Gastroesophageal sphincter (tissue), 4 donors: ENCODE measurements around the gene DST. TPM values are rescaled to one million over a fixed set of nuclear protein-coding genes. Genes with fewer than 3 reads are reported as not detected.

Experiments
- ATAC-seq: fragments of 150-250 bp; one replicate; pipeline ENCODE4 v1.9.1; 2016; ENCODE audit warnings: mild to moderate bottlenecking, moderate library complexity
- H3K27ac ChIP-seq, 4 donors: fragments of 200-600 bp; sonication (generic) in 3 of 4; 1 replicate in 3 of 4; 2 replicates in 1 of 4; pipeline ENCODE4 v1.5.1; 2016 to 2019
- H3K27me3 ChIP-seq: fragments of 200-600 bp; sonication (generic); one replicate; pipeline ENCODE4 v1.5.1; 2019
- H3K36me3 ChIP-seq, 2 donors: fragments of 200-600 bp; sonication (generic); one replicate each; pipeline ENCODE4 v1.5.1; 2019; ENCODE audit warnings: control low read depth in 1 of 2
- H3K4me1 ChIP-seq, 3 donors: fragments of 200-600 bp; sonication (generic); 1 replicate in 2 of 3; 2 replicates in 1 of 3; pipeline ENCODE4 v1.5.1; 2016 to 2019; ENCODE audit warnings: control low read depth in 2 of 3
- H3K4me3 ChIP-seq, 2 donors: fragments of 200-600 bp; sonication (generic); one replicate each; pipeline ENCODE4 v1.5.1; 2019; ENCODE audit warnings: mild to moderate bottlenecking in 1 of 2, moderate library complexity in 1 of 2
- H3K9me3 ChIP-seq, 3 donors: fragments of 200-600 bp; sonication (generic); one replicate each; pipeline ENCODE4 v1.5.1; 2017 to 2019; ENCODE audit warnings: control low read depth in 2 of 3
- EP300 ChIP-seq: sonication (generic); formaldehyde crosslinking; IDR thresholded peaks from one replicate; pipeline ENCODE4 v1.6.1; 2017; ENCODE audit warnings: antibody characterized with exemption, mild to moderate bottlenecking
- POLR2A ChIP-seq, 2 donors: fragments of 450-650 bp; IDR thresholded peaks; one replicate each; pipeline ENCODE4 v1.6.1; 2017; ENCODE audit warnings: antibody characterized with exemption in 2 of 2, mild to moderate bottlenecking in 2 of 2, moderate library complexity in 1 of 2
- POLR2AphosphoS5 ChIP-seq: sonication (generic); formaldehyde crosslinking; IDR thresholded peaks from one replicate; pipeline ENCODE4 v1.6.1; 2017; ENCODE audit warnings: antibody characterized with exemption
- WGBS, 2 donors: methylation state at CpG; one replicate each; pipeline ENCODE4 v1.1.5; 2018; ENCODE audit warnings: low coverage in 1 of 2; 5-methylcytosine and 5-hydroxymethylcytosine counted together
- total RNA-seq, 4 donors: library from RNA; depleted of rRNA; stranded (reverse); fragments of >200 nt; gene quantifications; one replicate each; pipeline ENCODE4 v1.1.0, GENCODE V29; 2016
- TF ChIP-seq, protein P1 (sequence below), 4 experiments: fragments of 200-600 bp in 2 of 4; fragments of 450-650 bp in 2 of 4; sonication (generic) in 1 of 4; IDR thresholded peaks; one replicate each; pipeline ENCODE4 v1.5.1; 2017 to 2019; ENCODE audit warnings: antibody characterized with exemption in 4 of 4, mild to moderate bottlenecking in 2 of 4, moderate library complexity in 2 of 4

The DST gene
- total RNA-seq, 4 donors from 2014 or later: 442 to 716 (median 661) TPM

DNA sequence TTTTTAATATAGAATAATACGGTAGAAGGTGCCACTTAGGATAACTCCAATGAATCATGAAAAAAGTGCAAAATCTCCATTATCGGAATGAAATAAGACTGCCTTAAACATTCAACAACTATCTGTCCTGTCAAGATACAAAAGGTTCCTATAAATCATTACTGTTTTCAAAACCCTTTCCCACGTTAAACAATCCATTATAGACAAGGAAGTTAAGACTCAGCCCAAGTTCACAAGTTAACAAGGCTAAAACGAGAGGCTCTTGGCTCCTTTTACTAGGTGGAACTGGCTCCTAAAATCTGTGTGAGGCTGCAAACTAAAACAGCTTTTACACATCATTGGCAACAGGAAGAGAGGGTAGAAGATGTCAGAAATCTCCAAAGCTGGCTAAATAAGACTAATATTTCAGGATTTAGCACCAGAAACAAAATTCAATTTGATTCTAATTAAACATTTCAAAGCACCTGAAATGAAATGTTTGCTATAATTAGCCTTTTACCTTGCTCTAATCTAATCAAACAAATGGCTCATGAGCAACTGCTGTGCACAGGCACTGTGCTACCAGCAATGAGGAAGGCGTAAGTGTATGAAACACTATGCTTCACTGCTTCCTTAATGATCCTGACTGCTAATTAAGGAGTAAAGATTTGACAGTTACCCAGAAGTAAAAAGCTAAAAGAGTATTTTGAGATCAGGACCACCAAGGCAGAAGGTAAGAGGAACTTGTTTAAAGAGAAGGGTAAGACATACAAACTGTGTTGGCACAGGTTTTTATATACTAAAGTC is 109.7 kb downstream of the DST start:
- Histone ChIP-seq H3K27ac (peak overlapping the region; percentile 35 to 80 (median 64)), H3K4me3 (no peak overlapping the region), H3K9me3 (no peaks in the 10 kb centered on the region), H3K27me3 (no peaks in the 10 kb centered on the region), H3K36me3 (peaks cover 0 to 87% of the 10 kb centered on the region in 2 donors), H3K4me1 (peaks cover 21 to 100% (median 33%) of the 10 kb centered on the region in 3 donors)
- TF ChIP-seq EP300 (no peak), POLR2A (IDR thresholded peaks at IDR 0.05) (no peak)
- TF ChIP-seq, protein P1, sequence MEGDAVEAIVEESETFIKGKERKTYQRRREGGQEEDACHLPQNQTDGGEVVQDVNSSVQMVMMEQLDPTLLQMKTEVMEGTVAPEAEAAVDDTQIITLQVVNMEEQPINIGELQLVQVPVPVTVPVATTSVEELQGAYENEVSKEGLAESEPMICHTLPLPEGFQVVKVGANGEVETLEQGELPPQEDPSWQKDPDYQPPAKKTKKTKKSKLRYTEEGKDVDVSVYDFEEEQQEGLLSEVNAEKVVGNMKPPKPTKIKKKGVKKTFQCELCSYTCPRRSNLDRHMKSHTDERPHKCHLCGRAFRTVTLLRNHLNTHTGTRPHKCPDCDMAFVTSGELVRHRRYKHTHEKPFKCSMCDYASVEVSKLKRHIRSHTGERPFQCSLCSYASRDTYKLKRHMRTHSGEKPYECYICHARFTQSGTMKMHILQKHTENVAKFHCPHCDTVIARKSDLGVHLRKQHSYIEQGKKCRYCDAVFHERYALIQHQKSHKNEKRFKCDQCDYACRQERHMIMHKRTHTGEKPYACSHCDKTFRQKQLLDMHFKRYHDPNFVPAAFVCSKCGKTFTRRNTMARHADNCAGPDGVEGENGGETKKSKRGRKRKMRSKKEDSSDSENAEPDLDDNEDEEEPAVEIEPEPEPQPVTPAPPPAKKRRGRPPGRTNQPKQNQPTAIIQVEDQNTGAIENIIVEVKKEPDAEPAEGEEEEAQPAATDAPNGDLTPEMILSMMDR (IDR thresholded peaks at IDR 0.05): no peak
- WGBS, 2 donors: 45 to 50% methylated on average over 4 to 5 of the region's 5 CpGs
- no peak for ATAC-seq

DNA sequence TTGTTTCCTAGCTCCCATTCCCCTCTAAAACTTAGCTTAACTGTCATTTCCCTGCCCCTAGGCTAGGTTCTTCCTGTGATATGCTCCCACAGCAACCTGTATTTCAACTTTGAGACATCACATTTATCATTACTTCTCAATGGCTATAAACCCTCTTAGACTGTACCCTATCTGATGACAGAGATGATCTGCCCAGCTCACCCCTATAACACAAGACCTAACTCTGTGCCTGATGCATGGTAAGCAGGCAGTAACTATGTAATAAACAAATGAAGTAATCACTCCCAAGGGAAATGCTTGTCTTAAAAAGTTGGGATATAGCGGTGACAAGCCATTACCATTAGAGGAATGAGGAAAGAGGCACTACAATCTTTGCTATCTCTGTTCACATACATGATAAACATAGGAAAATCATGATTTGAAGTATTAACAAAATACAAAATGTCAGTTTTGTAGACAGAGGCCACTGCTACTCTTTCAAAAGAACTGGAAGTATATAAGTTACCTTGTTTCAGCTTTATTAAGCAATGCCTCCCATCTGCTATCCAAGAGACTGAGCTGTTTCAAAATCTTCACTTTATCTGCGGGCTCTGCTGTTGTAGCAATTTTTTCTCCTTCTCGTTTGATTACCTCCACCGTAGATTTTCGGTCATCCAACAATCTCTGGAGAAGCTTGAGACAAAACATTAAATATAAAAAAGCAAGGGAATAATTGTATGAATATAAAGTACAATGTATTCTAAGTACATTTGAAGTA is 110.7 kb downstream of the DST start:
- no peaks in the 10 kb centered on the region for H3K9me3 ChIP-seq
- WGBS, 2 donors: 77 to 91% methylated on average over 5 of the region's 5 CpGs
- ATAC-seq: no peak
- TF ChIP-seq, protein P1 (IDR thresholded peaks at IDR 0.05): no peak
- no peak for TF ChIP-seq EP300
- TF ChIP-seq POLR2AphosphoS5: no peak
- TF ChIP-seq POLR2A (IDR thresholded peaks at IDR 0.05): no peak
- H3K27me3 ChIP-seq: no peaks in the 10 kb centered on the region
- H3K36me3 ChIP-seq: peaks cover 0 to 97% of the 10 kb centered on the region in 2 donors
- H3K4me3 ChIP-seq: no peak overlapping the region
- peak overlapping the region; percentile 21 to 80 (median 66) for H3K27ac ChIP-seq
- H3K4me1 ChIP-seq: peaks cover 15 to 100% (median 27%) of the 10 kb centered on the region in 3 donors

DNA sequence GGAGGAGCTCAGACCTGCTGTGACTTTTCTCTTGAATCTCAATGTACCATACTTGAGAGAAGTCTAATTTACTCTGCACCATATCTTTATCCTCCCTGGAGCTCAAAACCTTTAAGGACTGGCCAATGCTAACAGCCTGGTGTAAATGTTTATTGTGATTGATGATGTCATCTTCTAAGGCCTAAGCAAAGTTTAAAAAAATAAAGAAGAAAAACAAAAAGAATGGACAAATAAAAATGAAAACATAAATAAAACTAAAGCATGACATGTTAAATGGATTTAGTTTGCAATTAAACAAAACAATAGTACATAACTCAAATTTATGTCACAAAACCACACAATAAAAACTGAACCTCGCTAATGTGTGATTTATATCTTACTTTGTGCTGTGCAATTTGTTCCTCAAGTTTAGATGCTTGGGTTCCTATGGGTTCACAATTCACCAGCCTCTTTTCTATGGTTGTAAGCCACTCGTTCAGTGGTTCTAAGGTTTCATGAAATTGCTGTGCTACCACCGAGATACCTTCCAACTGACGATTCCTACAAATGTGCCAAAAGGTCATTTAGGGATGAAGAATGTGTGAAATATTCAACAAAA is 113.0 kb downstream of the DST start:
- ATAC-seq: no peak
- H3K27me3 ChIP-seq: no peaks in the 10 kb centered on the region
- TF ChIP-seq POLR2AphosphoS5 (no peak), EP300 (no peak), POLR2A (IDR thresholded peaks at IDR 0.05) (no peak)
- TF ChIP-seq, protein P1 (IDR thresholded peaks at IDR 0.05): no peak
- peak overlapping the region; percentile 21 to 88 (median 78) for H3K27ac ChIP-seq
- peaks cover 0 to 91% of the 10 kb centered on the region in 2 donors for H3K36me3 ChIP-seq
- no peak overlapping the region for H3K4me3 ChIP-seq
- WGBS, 2 donors: 36 to 51% methylated on average over 4 of the region's 4 CpGs
- no peaks in the 10 kb centered on the region for H3K9me3 ChIP-seq
- peaks cover 17 to 100% (median 31%) of the 10 kb centered on the region in 3 donors for H3K4me1 ChIP-seq

DNA sequence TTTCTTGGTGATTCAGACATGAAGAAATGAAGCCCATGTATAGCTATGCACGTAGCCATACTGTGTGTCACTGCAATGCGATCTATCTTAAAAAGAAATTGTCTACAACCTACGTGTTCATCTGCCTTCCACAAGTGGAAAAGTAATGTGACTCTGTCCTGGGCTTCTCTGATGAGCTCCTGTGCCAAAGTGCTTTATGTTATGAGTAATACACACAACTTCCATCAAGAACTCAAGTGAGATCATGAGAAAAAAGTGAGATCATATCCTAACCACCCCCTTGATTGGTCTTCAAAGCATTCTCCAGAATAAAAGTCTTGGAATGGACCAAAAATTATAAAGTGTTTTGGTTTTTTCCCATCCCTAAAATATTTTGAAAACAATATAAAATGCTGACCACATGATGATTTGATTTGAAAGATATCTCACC is 114.3 kb downstream of the DST start:
- TF ChIP-seq POLR2AphosphoS5: peak; percentile 14
- TF ChIP-seq, protein P1 (IDR thresholded peaks at IDR 0.05): no peak
- Histone ChIP-seq H3K27ac (peak overlapping the region; percentile 62 to 88 (median 78)), H3K36me3 (peaks cover 0 to 78% of the 10 kb centered on the region in 2 donors), H3K27me3 (no peaks in the 10 kb centered on the region), H3K9me3 (no peaks in the 10 kb centered on the region), H3K4me3 (no peak overlapping the region), H3K4me1 (peaks cover 16 to 100% (median 27%) of the 10 kb centered on the region in 3 donors)
- 45 to 56% methylated on average over 3 of the region's 3 CpGs for WGBS, 2 donors
- peak; percentile 27 for ATAC-seq
